ENCODE results near the gene PTGS1. TPM values are rescaled to one million over a fixed set of nuclear protein-coding genes. Genes with fewer than 3 reads are reported as not detected.

The PTGS1 gene
- polyA plus RNA-seq, 1 donor from 2014 or later, result 0.17 TPM

GRCh38 chr9:122338994-122339393, 31.8 kb upstream of the PTGS1 start:
- H3K9ac ChIP-seq (ENCODE audit: low read length), result no peak overlapping the region
- H3K9me3 ChIP-seq (ENCODE audit: low read length), result no peaks in the 10 kb centered on the region
- no peak overlapping the region for H2AFZ ChIP-seq (ENCODE audit: low read depth, low read length)
- TF ChIP-seq EZH2 (IDR thresholded peaks at IDR 0.05; ENCODE audit: borderline replicate concordance, insufficient read depth, low read length, poor library complexity, severe bottlenecking) (no peak), SMC3 (conservative IDR thresholded peaks at IDR 0.05; ENCODE audit: poor library complexity) (no peak)
- H4K20me1 ChIP-seq (ENCODE audit: insufficient read depth), result no peaks in the 10 kb centered on the region
- no peak overlapping the region for H3K4me2 ChIP-seq (ENCODE audit: low read length)
- no peaks in the 10 kb centered on the region for H3K36me3 ChIP-seq (ENCODE audit: insufficient read depth, low read length)
- no peak overlapping the region for H3K27ac ChIP-seq (ENCODE audit: low read length)
- no peaks in the 10 kb centered on the region for H3K79me2 ChIP-seq (replicated peaks; ENCODE audit: insufficient read depth, low read length)
- H3K27me3 ChIP-seq (ENCODE audit: insufficient read depth, low read depth, low read length), result no peaks in the 10 kb centered on the region
- no peaks in the 10 kb centered on the region for H3F3A ChIP-seq (ENCODE audit: insufficient read depth, low read length, poor library complexity, severe bottlenecking)
- no peak overlapping the region for H3K4me3 ChIP-seq (ENCODE audit: low read length)
- no peaks in the 10 kb centered on the region for H3K9me2 ChIP-seq (ENCODE audit: insufficient read depth, low read length)

GRCh38 chr9:122339579-122339978, 31.2 kb upstream of the PTGS1 start:
- Histone ChIP-seq H3K9me2 (ENCODE audit: insufficient read depth, low read length) (no peaks in the 10 kb centered on the region), H3K4me3 (ENCODE audit: low read length) (no peak overlapping the region), H4K20me1 (ENCODE audit: insufficient read depth) (no peaks in the 10 kb centered on the region), H3K9me3 (ENCODE audit: low read length) (no peaks in the 10 kb centered on the region), H3K9ac (ENCODE audit: low read length) (no peak overlapping the region), H3K27me3 (ENCODE audit: insufficient read depth, low read depth, low read length) (no peaks in the 10 kb centered on the region), H3F3A (ENCODE audit: insufficient read depth, low read length, poor library complexity, severe bottlenecking) (no peaks in the 10 kb centered on the region), H3K36me3 (ENCODE audit: insufficient read depth, low read length) (no peaks in the 10 kb centered on the region), H2AFZ (ENCODE audit: low read depth, low read length) (no peak overlapping the region), H3K27ac (ENCODE audit: low read length) (no peak overlapping the region), H3K4me2 (ENCODE audit: low read length) (no peak overlapping the region), H3K79me2 (replicated peaks; ENCODE audit: insufficient read depth, low read length) (no peaks in the 10 kb centered on the region)
- no peak for TF ChIP-seq EP300 (conservative IDR thresholded peaks at IDR 0.05; ENCODE audit: poor library complexity, severe bottlenecking)
- no peak for TF ChIP-seq TAF1 (IDR thresholded peaks at IDR 0.05; ENCODE audit: low read depth)
- TF ChIP-seq CTCF (IDR thresholded peaks at IDR 0.05; ENCODE audit: poor library complexity, severe bottlenecking), result no peak
- no peak for TF ChIP-seq SMC3 (conservative IDR thresholded peaks at IDR 0.05; ENCODE audit: poor library complexity)
- no peak for TF ChIP-seq MXI1 (conservative IDR thresholded peaks at IDR 0.05; ENCODE audit: poor library complexity, severe bottlenecking)
- TF ChIP-seq REST (IDR thresholded peaks at IDR 0.05; ENCODE audit: borderline replicate concordance), result no peak
- TF ChIP-seq EZH2 (IDR thresholded peaks at IDR 0.05; ENCODE audit: borderline replicate concordance, insufficient read depth, low read length, poor library complexity, severe bottlenecking), result no peak
- TF ChIP-seq POLR2AphosphoS5 (IDR thresholded peaks at IDR 0.05), result no peak
- no peak for TF ChIP-seq RAD21 (conservative IDR thresholded peaks at IDR 0.05)

GRCh38 chr9:122340161-122340560, 30.7 kb upstream of the PTGS1 start:
- Histone ChIP-seq H4K20me1 (ENCODE audit: insufficient read depth) (no peaks in the 10 kb centered on the region), H3K9me3 (ENCODE audit: low read length) (no peaks in the 10 kb centered on the region), H3K36me3 (ENCODE audit: insufficient read depth, low read length) (no peaks in the 10 kb centered on the region), H3K27me3 (ENCODE audit: insufficient read depth, low read depth, low read length) (peaks cover 3% of the 10 kb centered on the region), H3K27ac (ENCODE audit: low read length) (no peak overlapping the region), H3K4me2 (ENCODE audit: low read length) (no peak overlapping the region), H3K79me2 (replicated peaks; ENCODE audit: insufficient read depth, low read length) (no peaks in the 10 kb centered on the region), H3F3A (ENCODE audit: insufficient read depth, low read length, poor library complexity, severe bottlenecking) (no peaks in the 10 kb centered on the region), H3K9me2 (ENCODE audit: insufficient read depth, low read length) (no peaks in the 10 kb centered on the region), H3K9ac (ENCODE audit: low read length) (no peak overlapping the region), H3K4me3 (ENCODE audit: low read length) (no peak overlapping the region), H2AFZ (ENCODE audit: low read depth, low read length) (no peak overlapping the region)
- TF ChIP-seq POLR2AphosphoS5 (IDR thresholded peaks at IDR 0.05) (no peak), RAD21 (conservative IDR thresholded peaks at IDR 0.05) (no peak), SMC3 (conservative IDR thresholded peaks at IDR 0.05; ENCODE audit: poor library complexity) (no peak), CTCF (IDR thresholded peaks at IDR 0.05; ENCODE audit: poor library complexity, severe bottlenecking) (no peak), TAF1 (IDR thresholded peaks at IDR 0.05; ENCODE audit: low read depth) (no peak), REST (IDR thresholded peaks at IDR 0.05; ENCODE audit: borderline replicate concordance) (no peak), MXI1 (conservative IDR thresholded peaks at IDR 0.05; ENCODE audit: poor library complexity, severe bottlenecking) (no peak), EP300 (conservative IDR thresholded peaks at IDR 0.05; ENCODE audit: poor library complexity, severe bottlenecking) (no peak), EZH2 (IDR thresholded peaks at IDR 0.05; ENCODE audit: borderline replicate concordance, insufficient read depth, low read length, poor library complexity, severe bottlenecking) (no peak)
